K562 treated with DMSO at 1 percent for 4 hours (cell line): ENCODE results near the gene JMJD8. TPM values are rescaled to one million over a fixed set of nuclear protein-coding genes. Genes with fewer than 3 reads are reported as not detected.

Experiments used
- total RNA-seq: library from RNA; unstranded; fragments of 300-600 nt; gene quantifications from 2 replicates; pipeline ENCODE4 v1.2.3, GENCODE V29; 2022; ENCODE audit not compliant: insufficient read depth

Gene JMJD8
- total RNA-seq, 1 experiment from 2014 or later = 88.7 TPM

Other genes with a start within 250 kb of the JMJD8 start
- gene CAPN15, start 156.6 kb downstream of the JMJD8 start, total RNA-seq = 55.1 and 67.7 TPM in 2 replicates
- not detected in 2 replicates for gene PRR35, start 123.9 kb downstream of the JMJD8 start, total RNA-seq
- gene NHLRC4, start 117.3 kb downstream of the JMJD8 start, total RNA-seq = 4.3 and 5.8 TPM in 2 replicates
- gene PIGQ, start 114.4 kb downstream of the JMJD8 start, total RNA-seq = 36.7 and 38.3 TPM in 2 replicates
- gene RAB40C, start 94.3 kb downstream of the JMJD8 start, total RNA-seq = 25.1 and 27.0 TPM in 2 replicates
- 8.4 and 9.7 TPM in 2 replicates for gene WFIKKN1, start 53.3 kb downstream of the JMJD8 start, total RNA-seq
- gene METTL26, start 48.0 kb downstream of the JMJD8 start, total RNA-seq = 176 and 186 TPM in 2 replicates
- 83.7 and 110 TPM in 2 replicates for gene MCRIP2, start 42.5 kb downstream of the JMJD8 start, total RNA-seq
- 3.4 and 4.8 TPM in 2 replicates for gene WDR90, start 35.0 kb downstream of the JMJD8 start, total RNA-seq
- 128 and 154 TPM in 2 replicates for gene RHOT2, start 16.2 kb downstream of the JMJD8 start, total RNA-seq
- 2.8 and 4.2 TPM in 2 replicates for gene RHBDL1, start 8.7 kb downstream of the JMJD8 start, total RNA-seq
- 129 and 139 TPM in 2 replicates for gene STUB1, start 3.9 kb downstream of the JMJD8 start, total RNA-seq
- gene WDR24, start 6.1 kb upstream of the JMJD8 start, total RNA-seq = 19.6 and 21.8 TPM in 2 replicates
- gene FBXL16, start 21.5 kb upstream of the JMJD8 start, total RNA-seq = 3.4 and 6.3 TPM in 2 replicates
- gene METRN, start 30.8 kb upstream of the JMJD8 start, total RNA-seq = 21.4 and 37.4 TPM in 2 replicates
- gene ANTKMT, start 36.8 kb upstream of the JMJD8 start, total RNA-seq = 56.5 and 66.4 TPM in 2 replicates
- 0.51 and 1.4 TPM in 2 replicates for gene CCDC78, start 42.1 kb upstream of the JMJD8 start, total RNA-seq
- gene HAGHL, start 42.8 kb upstream of the JMJD8 start, total RNA-seq = 30.6 and 31.8 TPM in 2 replicates
- gene CIAO3, start 56.7 kb upstream of the JMJD8 start, total RNA-seq = 26.1 and 31.9 TPM in 2 replicates
- not detected in 2 replicates for gene MSLN, start 76.4 kb upstream of the JMJD8 start, total RNA-seq
- gene RPUSD1, start 104.0 kb upstream of the JMJD8 start, total RNA-seq = 45.1 and 50.9 TPM in 2 replicates
- 25.9 and 26.9 TPM in 2 replicates for gene CHTF18, start 104.3 kb upstream of the JMJD8 start, total RNA-seq
- not detected in 2 replicates for gene GNG13, start 116.4 kb upstream of the JMJD8 start, total RNA-seq